ENCODE measurements around the gene TLE3. TPM values are rescaled to one million over a fixed set of nuclear protein-coding genes. Genes with fewer than 3 reads are reported as not detected.

Gene TLE3
- total and polyA plus RNA-seq, 2 of the 4 experiments (the other 2 are of a cell fraction), result 6.5 to 16.3 TPM

DNA sequence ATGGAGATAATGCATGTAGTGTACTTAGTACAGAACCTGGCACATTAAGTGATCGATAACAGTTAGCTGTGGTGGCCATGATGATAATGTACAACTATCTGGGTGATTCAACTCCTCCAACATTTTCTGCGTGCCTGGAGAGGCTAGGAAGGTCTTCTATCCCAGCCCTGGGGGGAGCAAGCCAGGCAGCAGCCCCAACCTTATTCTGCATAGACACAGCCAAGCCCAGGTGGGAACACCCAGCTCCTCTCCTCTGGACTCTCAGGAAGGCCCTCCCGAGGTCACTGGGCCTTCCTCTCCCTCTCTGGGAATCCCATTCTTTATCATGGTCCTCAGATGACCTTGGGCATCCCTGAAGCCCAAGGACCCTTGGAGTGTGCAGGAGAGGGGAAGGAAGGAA lies 5.1 kb upstream of the TLE3 start:
- Histone ChIP-seq H2AFZ (replicated peaks; ENCODE audit: low read length, poor library complexity) (no peak overlapping the region), H2BK120ac (ENCODE audit: low read depth, low read length) (no peak overlapping the region), H4K5ac (ENCODE audit: low read depth, low read length) (no peak overlapping the region), H3K14ac (replicated peaks; ENCODE audit: low read depth, low read length) (no peak overlapping the region), H3K79me1 (ENCODE audit: low read depth in 1 of 2, low read length in 2 of 2) (no peaks in the 10 kb centered on the region), H3K23ac (ENCODE audit: low read depth, low read length) (no peak overlapping the region), H3K9ac (ENCODE audit: low read depth, low read length) (no peak overlapping the region), H2BK5ac (ENCODE audit: low read depth, low read length, poor library complexity, severe bottlenecking) (no peak overlapping the region), H4K91ac (ENCODE audit: insufficient read depth, low read depth, low read length) (no peak overlapping the region), H2BK15ac (ENCODE audit: low read depth, low read length) (no peak overlapping the region), H3K4ac (ENCODE audit: low read depth, low read length) (no peak overlapping the region), H4K8ac (ENCODE audit: low read depth in 2 of 2, low read length in 2 of 2) (no peak overlapping the region), H3K4me1 (ENCODE audit: control insufficient read depth, insufficient read depth, low read length) (peaks cover 18% of the 10 kb centered on the region), H3K27me3 (ENCODE audit: control insufficient read depth, insufficient read depth, low read length) (peaks cover 40% of the 10 kb centered on the region), H3K27ac (ENCODE audit: insufficient read depth, low read length) (no peak overlapping the region), H3K56ac (ENCODE audit: extremely low read depth, insufficient read depth, low read length) (no peak overlapping the region), H3K4me3 (ENCODE audit: insufficient read depth, low read depth, low read length) (no peak overlapping the region), H3K9me1 (ENCODE audit: insufficient read depth, low read length) (no peaks in the 10 kb centered on the region), H3K4me2 (ENCODE audit: low read depth, low read length) (no peak overlapping the region), H4K20me1 (ENCODE audit: insufficient read depth, low read length) (no peaks in the 10 kb centered on the region), H3K9me3 (ENCODE audit: control insufficient read depth, insufficient read depth, low read length) (no peaks in the 10 kb centered on the region), H2BK20ac (ENCODE audit: low read depth, low read length) (no peak overlapping the region), H2AK5ac (ENCODE audit: low read depth, low read length) (no peak overlapping the region; the same call in 1 of the 2 replicates), H2AK9ac (replicated peaks; ENCODE audit: low read depth, low read length, poor library complexity) (no peak overlapping the region), H3K18ac (ENCODE audit: low read depth, low read length) (no peak overlapping the region), H3K36me3 (ENCODE audit: control insufficient read depth, insufficient read depth, low read length) (no peaks in the 10 kb centered on the region)
- ChIA-PET CTCF (no interaction called here), POLR2A (ENCODE audit: unreplicated experiment) (no interaction called here)
- TF ChIP-seq SMC3 (IDR thresholded peaks at IDR 0.05; ENCODE audit: low read depth, low read length) (no peak), CEBPB (IDR thresholded peaks at IDR 0.05; ENCODE audit: low read depth, low read length) (no peak), MAFK (IDR thresholded peaks at IDR 0.05; ENCODE audit: low read depth, low read length) (no peak), RCOR1 (IDR thresholded peaks at IDR 0.05; ENCODE audit: insufficient replicate concordance, low read length) (no peak), RAD21 (IDR thresholded peaks at IDR 0.05; ENCODE audit: low read length) (no peak), POLR2A (IDR thresholded peaks at IDR 0.05; ENCODE audit: low read depth, low read length) (no peak)
- intact Hi-C loops (cut with micrococcal nuclease), result no loop called here
- DNase-seq, result no peak
- WGBS, 2 experiments (ENCODE audit: extremely low coverage in 2 of 2, insufficient read length in 1 of 2), result no CpG with 5 or more reads among the region's 3 CpGs
- dilution Hi-C loops (cut with HindIII; ENCODE audit: low sequenced_read_pairs, unreplicated experiment), result no loop called here
- no peak for ATAC-seq (ENCODE audit: low read depth)
- in situ Hi-C loops (cut with MboI; ENCODE audit: low sequenced_read_pairs), result no loop called here
- no TSS peak for BruUV-seq (replicated peaks)
